NCI-H1930 (cell line): Measurements from ENCODE around the gene HMCN2.

Experiments used
- DNase-seq, 2 experiments: peaks; one replicate each; lab custom pipeline; 2025; lab: John Stamatoyannopoulos, UW

The HMCN2 gene

GRCh38 chr9:130471411-130472183 is 206.0 kb downstream of the HMCN2 start:
- no peak for DNase-seq

GRCh38 chr9:130472184-130472705 is 206.7 kb downstream of the HMCN2 start:
- no peak for DNase-seq

- DNase-seq = no peak
Measured at GRCh38 chr9:130473009-130473408, 207.4 kb downstream of the HMCN2 start.

- DNase-seq = no peak
Measured at GRCh38 chr9:130473566-130473965, 208.0 kb downstream of the HMCN2 start.

- DNase-seq = no peak
Measured at GRCh38 chr9:130474106-130474505, 208.5 kb downstream of the HMCN2 start.

GRCh38 chr9:130476151-130476730 is 210.7 kb downstream of the HMCN2 start:
- DNase-seq = no peak

GRCh38 chr9:130477564-130477963 is 212.0 kb downstream of the HMCN2 start:
- no peak for DNase-seq

- DNase-seq = no peak
Measured at GRCh38 chr9:130478152-130478551, 212.6 kb downstream of the HMCN2 start.

GRCh38 chr9:130478736-130479575 is 213.4 kb downstream of the HMCN2 start:
- DNase-seq = no peak

GRCh38 chr9:130479587-130479986 is 214.0 kb downstream of the HMCN2 start:
- DNase-seq = no peak

- no peak for DNase-seq
Measured at GRCh38 chr9:130480673-130481072, 215.1 kb downstream of the HMCN2 start.

GRCh38 chr9:130482463-130482862 is 216.9 kb downstream of the HMCN2 start:
- no peak for DNase-seq

- no peak for DNase-seq
Measured at GRCh38 chr9:130483371-130483971, 217.9 kb downstream of the HMCN2 start.
